Effector memory CD8-positive, alpha-beta T cell (primary cell): ENCODE measurements around the gene SNX20.

Experiments used
- ATAC-seq: fragments of 150-1000 bp; cut with Tn5 transposase; replicated peaks from 2 replicates; pipeline ENCODE4 v1.10.0; 2021; ENCODE audit warnings: mild to moderate bottlenecking, moderate library complexity
- DNase-seq, 3 experiments: peaks; one replicate each; pipeline ENCODE4 v3.0.0; 2021
- H3K27ac Mint-ChIP-seq, 2 donors: one replicate each; pipeline ENCODE4 v1.8.0; 2022; ENCODE audit warnings: mild to moderate bottlenecking in 2 of 2, mixed read lengths in 2 of 2, moderate library complexity in 2 of 2
- H3K27me3 Mint-ChIP-seq, 2 donors: one replicate each; pipeline ENCODE4 v1.8.0; 2022; ENCODE audit warnings: mixed read lengths in 2 of 2
- H3K36me3 Mint-ChIP-seq: one replicate; pipeline ENCODE4 v1.8.0; 2022; ENCODE audit warnings: mild to moderate bottlenecking, moderate library complexity, mixed read lengths; ENCODE audit not compliant: insufficient read depth
- H3K4me1 Mint-ChIP-seq, 2 donors: one replicate each; pipeline ENCODE4 v1.8.0; 2022; ENCODE audit warnings: low read depth in 2 of 2, mixed read lengths in 2 of 2
- H3K4me3 Mint-ChIP-seq, 2 donors: one replicate each; pipeline ENCODE4 v1.8.0; 2022; ENCODE audit warnings: mild to moderate bottlenecking in 2 of 2, mixed read lengths in 2 of 2, moderate library complexity in 2 of 2
- H3K9me3 Mint-ChIP-seq, 2 donors: one replicate each; pipeline ENCODE4 v1.8.0; 2022; ENCODE audit warnings: mixed read lengths in 2 of 2

SNX20 gene

DNA sequence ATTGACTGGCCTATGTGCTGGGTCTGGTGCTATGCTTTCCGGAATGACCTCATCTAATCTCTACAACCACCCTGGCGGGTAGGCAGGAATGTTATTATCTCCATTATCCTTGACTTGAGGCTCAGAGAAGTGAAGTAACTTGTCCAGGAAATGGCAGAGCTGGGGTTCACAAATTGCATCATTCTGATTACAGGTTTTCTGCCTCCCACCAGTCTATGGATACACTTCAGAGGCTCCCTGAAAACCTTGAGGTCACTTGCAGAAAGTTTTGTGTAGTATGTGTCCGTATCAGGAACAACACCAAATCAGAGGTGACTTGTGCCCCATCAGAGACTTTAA is 31.4 kb upstream of the SNX20 start:
- H3K9me3 Mint-ChIP-seq: no peaks in the 10 kb centered on the region
- H3K27ac Mint-ChIP-seq: peak overlapping the region in 1 of 2 donors; percentile 44
- peaks cover 3% of the 10 kb centered on the region for H3K36me3 Mint-ChIP-seq
- H3K27me3 Mint-ChIP-seq: no peaks in the 10 kb centered on the region
- H3K4me3 Mint-ChIP-seq: no peak overlapping the region
- ATAC-seq: no peak
- DNase-seq: no peak
- peaks cover 9 to 10% of the 10 kb centered on the region in 2 donors for H3K4me1 Mint-ChIP-seq

DNA sequence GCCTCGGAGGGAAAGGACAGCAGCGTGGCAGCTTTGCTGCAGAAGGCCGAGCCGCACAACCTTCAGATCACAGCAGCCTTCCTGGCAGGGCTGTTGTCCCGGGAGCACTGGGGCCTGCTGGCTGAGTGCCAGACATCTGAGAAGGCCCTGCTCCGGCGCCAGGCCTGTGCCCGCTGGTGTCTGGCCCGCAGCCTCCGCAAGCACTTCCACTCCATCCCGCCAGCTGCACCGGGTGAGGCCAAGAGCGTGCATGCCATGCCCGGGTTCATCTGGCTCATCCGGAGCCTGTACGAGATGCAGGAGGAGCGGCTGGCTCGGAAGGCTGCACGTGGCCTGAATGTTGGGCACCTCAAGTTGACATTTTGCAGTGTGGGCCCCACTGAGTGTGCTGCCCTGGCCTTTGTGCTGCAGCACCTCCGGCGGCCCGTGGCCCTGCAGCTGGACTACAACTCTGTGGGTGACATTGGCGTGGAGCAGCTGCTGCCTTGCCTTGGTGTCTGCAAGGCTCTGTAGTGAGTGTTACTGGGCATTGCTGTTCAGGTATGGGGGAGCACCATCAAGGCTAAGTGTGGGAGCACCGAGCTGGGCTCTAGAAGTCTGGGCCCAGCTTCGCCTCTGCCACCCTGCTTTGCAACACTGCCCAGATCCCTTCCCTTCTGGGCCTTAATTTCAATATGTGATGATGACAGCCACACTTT is 30.9 kb upstream of the SNX20 start:
- peaks cover 7 to 9% of the 10 kb centered on the region in 2 donors for H3K4me1 Mint-ChIP-seq
- no peak for DNase-seq
- no peak overlapping the region for H3K4me3 Mint-ChIP-seq
- no peaks in the 10 kb centered on the region for H3K27me3 Mint-ChIP-seq
- H3K27ac Mint-ChIP-seq: peak overlapping the region in 1 of 2 donors; percentile 44
- no peak for ATAC-seq
- H3K9me3 Mint-ChIP-seq: no peaks in the 10 kb centered on the region
- peaks cover 3% of the 10 kb centered on the region for H3K36me3 Mint-ChIP-seq

DNA sequence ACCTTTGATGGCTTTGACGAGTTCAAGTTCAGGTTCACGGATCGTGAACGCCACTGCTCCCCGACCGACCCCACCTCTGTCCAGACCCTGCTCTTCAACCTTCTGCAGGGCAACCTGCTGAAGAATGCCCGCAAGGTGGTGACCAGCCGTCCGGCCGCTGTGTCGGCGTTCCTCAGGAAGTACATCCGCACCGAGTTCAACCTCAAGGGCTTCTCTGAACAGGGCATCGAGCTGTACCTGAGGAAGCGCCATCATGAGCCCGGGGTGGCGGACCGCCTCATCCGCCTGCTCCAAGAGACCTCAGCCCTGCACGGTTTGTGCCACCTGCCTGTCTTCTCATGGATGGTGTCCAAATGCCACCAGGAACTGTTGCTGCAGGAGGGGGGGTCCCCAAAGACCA is 29.9 kb upstream of the SNX20 start:
- no peak for DNase-seq
- Mint-ChIP-seq H3K4me1 (peaks cover 5 to 7% of the 10 kb centered on the region in 2 donors), H3K4me3 (no peak overlapping the region), H3K27ac (peak overlapping the region in 1 of 2 donors; percentile 12), H3K9me3 (no peaks in the 10 kb centered on the region), H3K27me3 (no peaks in the 10 kb centered on the region), H3K36me3 (peaks cover 3% of the 10 kb centered on the region)
- ATAC-seq: no peak

DNA sequence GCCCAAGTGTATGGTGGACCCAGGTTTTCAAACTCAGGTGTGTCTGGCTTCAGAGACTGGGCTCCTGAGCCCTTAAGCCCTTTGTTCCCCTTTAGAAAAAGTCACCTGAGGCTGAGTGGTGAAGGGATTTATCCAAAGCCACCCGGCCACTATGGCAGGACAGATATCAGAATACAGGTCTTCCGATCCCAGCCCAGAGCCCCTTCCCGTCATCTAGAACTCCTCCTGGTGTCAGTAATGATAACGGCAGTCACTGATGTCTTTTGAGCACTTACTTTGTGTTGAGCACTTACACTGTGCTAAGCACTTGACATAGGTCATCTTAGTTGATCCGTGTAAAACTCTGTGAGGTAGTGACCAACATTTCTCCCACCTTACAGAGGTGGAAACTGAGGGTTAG is 28.9 kb upstream of the SNX20 start:
- Mint-ChIP-seq H3K36me3 (peaks cover 5% of the 10 kb centered on the region), H3K27me3 (no peaks in the 10 kb centered on the region), H3K4me3 (no peak overlapping the region), H3K9me3 (peaks cover under 1 to 7% of the 10 kb centered on the region in 2 donors), H3K4me1 (peaks cover 7 to 12% of the 10 kb centered on the region in 2 donors), H3K27ac (no peak overlapping the region)
- no peak for DNase-seq
- ATAC-seq: no peak

DNA sequence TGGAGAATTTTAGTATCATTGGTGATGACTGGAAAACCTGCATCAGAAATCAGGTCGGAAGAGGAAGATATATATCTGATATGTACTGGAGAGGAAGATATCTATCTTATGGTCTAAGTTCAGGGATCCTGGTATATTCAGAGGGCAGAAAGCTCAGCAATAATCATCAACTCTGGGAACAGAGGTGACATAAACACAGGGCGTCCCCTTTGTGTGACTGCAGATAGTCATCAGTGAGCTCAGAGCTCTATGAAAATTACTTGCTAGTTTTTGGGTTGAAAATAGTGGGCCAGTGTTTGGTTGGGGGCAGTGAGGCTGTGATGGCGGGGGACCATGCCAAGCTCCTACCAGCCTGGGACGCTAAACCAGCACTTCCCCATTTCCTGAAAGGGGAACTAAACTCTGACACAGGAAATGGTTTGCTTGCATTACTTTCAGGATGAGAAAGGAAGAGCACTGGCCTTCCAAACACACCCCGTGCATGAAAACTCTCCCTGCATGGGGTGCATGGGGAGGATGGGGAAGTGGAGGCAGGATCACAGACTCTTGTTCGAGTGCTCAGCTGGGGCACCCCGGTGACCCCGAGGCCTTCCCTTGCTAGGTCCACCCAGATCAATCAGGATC is 28.1 kb upstream of the SNX20 start:
- Mint-ChIP-seq H3K9me3 (peaks cover 2 to 11% of the 10 kb centered on the region in 2 donors), H3K4me3 (no peak overlapping the region), H3K4me1 (peaks cover 7 to 12% of the 10 kb centered on the region in 2 donors), H3K36me3 (peaks cover 6% of the 10 kb centered on the region), H3K27me3 (no peaks in the 10 kb centered on the region), H3K27ac (peak overlapping the region in 1 of 2 donors; percentile 62)
- DNase-seq (no peak), ATAC-seq (peak; percentile 24)

DNA sequence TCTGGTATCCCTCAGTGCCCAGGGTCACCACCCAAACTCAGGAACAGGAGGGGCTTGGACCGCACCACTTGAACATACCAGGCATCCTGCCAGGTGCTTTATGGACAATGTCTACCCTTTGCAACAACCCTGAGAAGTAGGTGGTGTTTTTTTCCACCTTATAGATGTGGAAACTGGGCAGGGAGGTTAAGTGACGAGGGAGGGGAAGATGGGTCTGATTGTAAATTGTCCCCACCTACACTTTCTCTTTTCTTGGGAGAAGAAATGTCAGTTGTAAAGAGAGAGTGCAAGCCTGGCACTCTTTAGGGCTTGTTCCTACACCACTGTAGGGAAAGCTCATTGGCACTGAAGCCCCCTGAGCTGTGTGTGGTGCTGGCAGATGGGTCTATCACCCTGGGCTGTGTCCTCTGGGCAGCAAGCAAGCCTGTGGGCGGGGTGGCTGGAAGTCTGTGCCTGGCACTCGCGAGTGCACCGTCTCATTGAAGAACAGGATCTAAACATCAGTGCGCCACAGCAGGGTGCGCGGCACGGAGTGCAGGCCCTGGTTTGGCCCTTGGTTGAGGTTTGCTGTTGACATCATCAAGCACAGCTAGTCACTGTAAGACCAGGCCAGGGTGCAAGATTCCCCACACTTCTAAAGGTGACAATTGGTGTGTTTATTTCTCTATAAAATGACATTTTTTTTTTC is 27.4 kb upstream of the SNX20 start:
- Mint-ChIP-seq H3K9me3 (peaks cover 2 to 11% of the 10 kb centered on the region in 2 donors), H3K4me1 (peaks cover 7 to 12% of the 10 kb centered on the region in 2 donors), H3K27ac (peak overlapping the region in 1 of 2 donors; percentile 62), H3K36me3 (peaks cover 6% of the 10 kb centered on the region), H3K4me3 (no peak overlapping the region), H3K27me3 (no peaks in the 10 kb centered on the region)
- DNase-seq (no peak), ATAC-seq (no peak)

DNA sequence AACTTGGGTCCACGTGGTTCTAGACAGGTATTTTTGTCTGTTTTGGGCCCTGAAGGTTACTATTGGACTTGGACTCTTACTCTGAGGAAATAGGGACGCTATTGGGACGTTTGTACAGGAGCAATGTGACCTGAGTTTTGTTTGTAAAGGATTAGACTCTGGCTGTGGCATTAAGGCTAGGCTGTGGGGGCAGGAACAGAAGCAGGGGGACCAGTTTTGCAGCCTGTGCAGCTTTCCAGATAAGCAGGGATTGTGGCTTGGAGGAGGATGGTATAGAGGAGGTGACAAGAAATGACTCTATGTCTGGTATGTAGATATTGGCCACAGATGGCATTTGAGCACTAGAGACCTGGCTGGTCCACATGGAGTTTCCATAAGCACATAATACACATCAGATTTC is 25.1 kb upstream of the SNX20 start:
- Mint-ChIP-seq H3K4me3 (no peak overlapping the region), H3K36me3 (peaks cover 6% of the 10 kb centered on the region), H3K4me1 (peaks cover 7 to 26% of the 10 kb centered on the region in 2 donors), H3K27ac (no peak overlapping the region), H3K27me3 (no peaks in the 10 kb centered on the region), H3K9me3 (peaks cover 2 to 11% of the 10 kb centered on the region in 2 donors)
- ATAC-seq: no peak
- DNase-seq: no peak

DNA sequence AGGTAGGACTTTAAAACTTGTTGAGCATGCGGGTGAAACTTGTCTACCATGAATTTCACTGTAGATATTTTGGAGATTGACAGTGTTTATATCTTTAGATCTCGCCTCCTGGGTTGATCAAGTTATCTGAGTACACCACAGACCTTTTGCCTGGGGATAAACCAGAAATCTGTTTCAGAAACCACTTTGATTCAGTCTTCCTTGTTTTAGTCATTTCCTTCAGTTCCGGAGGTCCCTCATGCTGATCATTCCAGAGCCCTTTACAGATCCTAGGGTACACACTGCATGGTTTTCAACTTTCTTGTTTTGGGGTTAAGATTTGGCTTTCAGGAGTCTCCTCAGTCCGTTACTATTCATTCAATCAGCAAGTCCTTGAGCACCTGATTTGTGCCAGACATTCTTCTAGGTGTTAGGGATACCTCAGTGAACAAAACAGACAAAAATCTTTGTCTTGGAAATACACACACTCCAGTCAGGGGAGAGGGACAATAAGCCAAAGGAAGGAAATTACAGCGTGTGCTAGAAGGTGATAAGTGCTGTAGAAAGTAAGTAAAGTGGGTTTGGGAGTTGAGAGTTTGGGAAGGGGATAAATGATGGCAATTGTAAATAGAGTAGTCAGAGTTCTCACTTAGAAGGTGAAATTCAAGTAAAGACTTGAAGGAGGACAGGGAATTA is 24.5 kb upstream of the SNX20 start:
- Mint-ChIP-seq H3K27ac (no peak overlapping the region), H3K27me3 (no peaks in the 10 kb centered on the region), H3K9me3 (peaks cover 2 to 11% of the 10 kb centered on the region in 2 donors), H3K4me3 (no peak overlapping the region), H3K36me3 (peaks cover 3% of the 10 kb centered on the region), H3K4me1 (peaks cover 7 to 28% of the 10 kb centered on the region in 2 donors)
- ATAC-seq (no peak), DNase-seq (no peak)

DNA sequence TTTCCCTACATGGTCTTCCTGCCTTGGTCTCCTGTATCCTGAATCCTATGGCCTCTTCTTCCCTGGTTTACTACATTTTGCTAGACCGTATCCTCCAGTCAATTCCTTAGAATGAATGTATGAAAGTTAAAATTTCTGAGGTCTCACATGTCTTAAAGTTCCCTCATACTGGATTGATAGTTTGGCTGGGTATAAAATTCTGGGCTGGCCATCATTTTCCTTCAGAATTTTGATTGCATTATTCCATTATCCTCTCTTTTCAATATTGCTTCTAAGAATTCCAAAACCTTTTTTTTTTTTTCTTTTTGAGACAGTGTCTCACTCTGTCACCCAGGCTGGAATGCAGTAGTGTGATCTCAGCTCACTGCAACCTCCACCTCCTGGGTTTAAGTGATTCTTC is 23.1 kb upstream of the SNX20 start:
- H3K27ac Mint-ChIP-seq: no peak overlapping the region
- H3K36me3 Mint-ChIP-seq: peaks cover 7% of the 10 kb centered on the region
- peaks cover 19 to 33% of the 10 kb centered on the region in 2 donors for H3K4me1 Mint-ChIP-seq

DNA sequence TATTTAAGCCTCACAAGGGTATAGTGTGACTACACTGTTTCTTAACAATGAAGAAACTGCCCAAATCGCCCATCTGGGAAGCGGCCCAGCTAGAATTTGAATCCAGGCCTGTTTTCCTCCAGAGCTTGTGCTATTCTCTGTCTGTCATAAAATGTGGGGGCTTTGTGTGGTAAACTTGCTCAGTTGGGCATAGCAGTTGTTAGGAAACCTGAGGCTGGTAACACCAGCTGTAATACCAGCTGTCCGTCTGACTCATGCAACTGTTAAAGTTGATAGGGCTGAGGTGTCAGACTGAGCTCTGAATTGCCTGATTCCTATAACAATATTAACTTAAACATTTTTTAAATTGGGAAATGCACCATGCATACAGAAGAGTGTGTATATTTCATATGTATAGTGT is 21.6 kb upstream of the SNX20 start:
- H3K4me1 Mint-ChIP-seq: peaks cover 28 to 40% of the 10 kb centered on the region in 2 donors
- no peaks in the 10 kb centered on the region for H3K27me3 Mint-ChIP-seq
- H3K9me3 Mint-ChIP-seq: peaks cover 2 to 11% of the 10 kb centered on the region in 2 donors
- DNase-seq (no peak), ATAC-seq (peak; percentile 27)
- peaks cover 9% of the 10 kb centered on the region for H3K36me3 Mint-ChIP-seq
- H3K4me3 Mint-ChIP-seq: no peak overlapping the region
- H3K27ac Mint-ChIP-seq: peak overlapping the region in 1 of 2 donors; percentile 97

More for the DNA sequence above, 23.1 kb upstream of the SNX20 start:
- no peak for ATAC-seq
- H3K4me3 Mint-ChIP-seq: no peak overlapping the region
- H3K9me3 Mint-ChIP-seq: peaks cover 2 to 11% of the 10 kb centered on the region in 2 donors
- H3K27me3 Mint-ChIP-seq: no peaks in the 10 kb centered on the region
- DNase-seq: no peak

DNA sequence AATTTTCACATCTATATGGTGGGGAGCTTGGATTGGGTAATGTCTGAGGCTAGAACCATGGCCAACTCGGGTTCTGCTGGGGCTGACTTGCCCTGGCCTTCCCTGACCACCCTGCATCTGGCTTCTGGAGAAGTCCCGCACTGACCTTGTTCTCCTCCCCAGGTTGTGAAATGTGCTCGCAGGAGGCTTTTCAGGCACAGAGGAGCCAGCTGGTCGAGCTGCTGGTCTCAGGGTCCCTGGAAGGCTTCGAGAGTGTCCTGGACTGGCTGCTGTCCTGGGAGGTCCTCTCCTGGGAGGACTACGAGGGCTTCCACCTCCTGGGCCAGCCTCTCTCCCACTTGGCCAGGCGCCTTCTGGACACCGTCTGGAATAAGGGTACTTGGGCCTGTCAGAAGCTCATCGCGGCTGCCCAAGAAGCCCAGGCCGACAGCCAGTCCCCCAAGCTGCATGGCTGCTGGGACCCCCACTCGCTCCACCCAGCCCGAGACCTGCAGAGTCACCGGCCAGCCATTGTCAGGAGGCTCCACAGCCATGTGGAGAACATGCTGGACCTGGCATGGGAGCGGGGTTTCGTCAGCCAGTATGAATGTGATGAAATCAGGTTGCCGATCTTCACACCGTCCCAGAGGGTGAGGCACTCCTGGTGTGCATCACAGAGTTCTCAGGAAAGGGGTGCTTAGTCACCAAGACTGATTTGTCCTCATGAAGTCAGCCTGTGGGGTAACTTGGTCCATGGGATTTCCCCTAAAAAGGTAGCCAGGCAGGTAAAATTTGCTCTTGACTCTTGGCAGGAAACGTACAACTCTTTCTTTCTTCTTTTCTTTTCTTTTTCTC is 18.4 kb upstream of the SNX20 start:
- peak in 2 of 3 experiments; percentile 34 to 36 for DNase-seq
- peak; percentile 65 for ATAC-seq
- peaks cover 8% of the 10 kb centered on the region for H3K36me3 Mint-ChIP-seq
- no peaks in the 10 kb centered on the region for H3K27me3 Mint-ChIP-seq
- H3K27ac Mint-ChIP-seq: peak overlapping the region; percentile 97
- peaks cover 51 to 64% of the 10 kb centered on the region in 2 donors for H3K4me1 Mint-ChIP-seq
- H3K4me3 Mint-ChIP-seq: peak overlapping the region; percentile 89
- no peaks in the 10 kb centered on the region for H3K9me3 Mint-ChIP-seq

DNA sequence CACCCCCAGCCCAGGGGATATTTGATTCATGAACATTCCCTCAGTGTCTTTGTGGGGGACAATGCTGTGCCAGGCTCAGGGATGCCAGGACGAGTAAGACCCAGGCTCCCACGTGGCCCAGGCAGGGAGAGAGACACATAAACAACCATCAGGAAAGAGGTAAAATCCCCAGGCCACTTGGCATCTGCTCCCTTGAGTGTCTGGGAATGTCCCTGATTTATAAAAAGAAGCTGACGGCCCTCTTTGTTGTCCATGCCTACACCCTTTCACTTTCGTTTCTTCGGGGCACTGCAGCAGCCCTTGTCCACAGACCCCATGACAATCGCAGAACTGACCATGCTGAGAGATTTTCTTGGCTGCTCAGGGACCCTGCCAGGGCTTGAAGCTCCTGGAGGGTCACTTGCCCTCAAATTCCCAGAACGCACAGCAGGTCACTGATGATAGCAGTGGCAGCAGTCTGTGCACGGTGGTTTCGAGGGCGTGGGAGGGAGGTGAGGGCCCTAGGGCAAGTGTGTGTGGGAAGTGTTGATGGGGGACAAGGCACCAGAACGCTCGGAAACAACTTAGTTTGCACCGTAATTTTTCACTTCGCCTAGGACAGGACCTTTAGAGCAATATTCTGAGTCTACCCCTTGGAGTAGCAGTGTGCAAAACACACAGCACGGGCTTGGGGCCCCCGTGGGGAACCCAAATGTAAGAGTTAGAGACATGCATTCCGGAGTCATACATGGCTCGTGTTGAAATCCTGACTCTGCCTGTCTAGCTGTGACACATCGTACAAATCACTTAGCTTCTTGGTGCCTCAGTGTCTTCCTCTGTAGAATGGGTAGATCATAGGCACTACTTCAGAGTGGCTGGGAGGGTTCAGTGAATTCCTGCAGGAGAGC is 17.0 kb upstream of the SNX20 start:
- peak in 1 of 3 experiments; percentile 40 for DNase-seq
- ATAC-seq: peak; percentile 41
- Mint-ChIP-seq H3K4me1 (peaks cover 59 to 71% of the 10 kb centered on the region in 2 donors), H3K36me3 (peaks cover 9% of the 10 kb centered on the region), H3K27ac (peak overlapping the region; percentile 97), H3K4me3 (peak overlapping the region; percentile 89), H3K27me3 (no peaks in the 10 kb centered on the region), H3K9me3 (no peaks in the 10 kb centered on the region)
